Stimulated activated CD4-positive, alpha-beta T cell treated with anti-CD3 and anti-CD28 coated beads, TNF-alpha, amount 100 ng/mL, for 1 hour (primary cell): ENCODE data around the gene DHX30.

Source experiments
- DNase-seq, 3 donors: peaks; one replicate each; pipeline ENCODE4 v3.0.0-alpha.2; 2020; ENCODE audit warnings: low read depth in 3 of 3, low spot score in 1 of 3

The DHX30 gene

GRCh38 chr3:47852604-47853602 is 50.0 kb downstream of the DHX30 start:
- DNase-seq, result no peak

- no peak for DNase-seq
Observed at GRCh38 chr3:47854267-47854666, 51.3 kb downstream of the DHX30 start.

- no peak for DNase-seq
Observed at GRCh38 chr3:47854720-47855455, 52.0 kb downstream of the DHX30 start.

GRCh38 chr3:47855461-47856383 is 52.8 kb downstream of the DHX30 start:
- no peak for DNase-seq

- DNase-seq, result no peak
Observed at GRCh38 chr3:47856669-47857068, 53.7 kb downstream of the DHX30 start.

- no peak for DNase-seq
Observed at GRCh38 chr3:47857151-47857550, 54.2 kb downstream of the DHX30 start.

GRCh38 chr3:47859956-47860605 is 57.1 kb downstream of the DHX30 start:
- no peak for DNase-seq

GRCh38 chr3:47863391-47864128 is 60.6 kb downstream of the DHX30 start:
- DNase-seq, result no peak

GRCh38 chr3:47865192-47865591 is 62.3 kb downstream of the DHX30 start:
- no peak for DNase-seq

- DNase-seq, result no peak
Observed at GRCh38 chr3:47867451-47868044, 64.6 kb downstream of the DHX30 start.

- no peak for DNase-seq
Observed at GRCh38 chr3:47868306-47868705, 65.4 kb downstream of the DHX30 start.

- DNase-seq, result no peak
Observed at GRCh38 chr3:47870156-47870555, 67.2 kb downstream of the DHX30 start.

- DNase-seq, result no peak
Observed at GRCh38 chr3:47870702-47871260, 67.8 kb downstream of the DHX30 start.

GRCh38 chr3:47871389-47871788 is 68.5 kb downstream of the DHX30 start:
- no peak for DNase-seq

GRCh38 chr3:47872916-47873315 is 70.0 kb downstream of the DHX30 start:
- no peak for DNase-seq

- no peak for DNase-seq
Observed at GRCh38 chr3:47874438-47874837, 71.5 kb downstream of the DHX30 start.

- no peak for DNase-seq
Observed at GRCh38 chr3:47874913-47875312, 72.0 kb downstream of the DHX30 start.

- DNase-seq, result no peak
Observed at GRCh38 chr3:47877290-47877689, 74.4 kb downstream of the DHX30 start.

GRCh38 chr3:47877719-47878118 is 74.8 kb downstream of the DHX30 start:
- no peak for DNase-seq
